HCT116 (cell line): Measurements from ENCODE around the gene MOB3B. TPM values are rescaled to one million over a fixed set of nuclear protein-coding genes. Genes with fewer than 3 reads are reported as not detected.

Experiments
- ATAC-seq: fragments of 200-7000 bp; cut with Tn5 transposase; 2 replicates; pipeline ENCODE4 v1.9.1; 2020; ENCODE audit warnings: mild to moderate bottlenecking, moderate library complexity
- BruUV-seq: library from RNA; stranded (reverse); fragments of 400-500 nt; replicated peaks from 2 replicates; lab custom pipeline; 2021; lab: Mats Ljungman, UMichigan
- CTCF ChIA-PET: fragments of 300-600 bp; sonication (Branson Sonifier 250); formaldehyde crosslinking; loops from one replicate; lab custom pipeline; 2021; ENCODE audit warnings: antibody characterized with exemption; lab: Charles Lee
- POLR2A ChIA-PET: fragments of 300-600, 350-600 bp; sonication (Branson Sonifier 250); formaldehyde crosslinking; loops from one replicate; lab custom pipeline; 2021; ENCODE audit warnings: antibody characterized with exemption; lab: Charles Lee
- RAD21 ChIA-PET, 2 experiments: fragments of 300-600 bp; sonication (Branson Sonifier 250); formaldehyde crosslinking; loops; one replicate each; lab custom pipeline; 2023; ENCODE audit warnings: low total read pairs in 2 of 2; ENCODE audit not compliant: uncharacterized antibody in 2 of 2, unreplicated experiment in 2 of 2, low non-redundant PET in 1 of 2; lab: Charles Lee
- DNase-seq: peaks from one replicate; pipeline ENCODE4 v3.0.0-alpha.2; 2010; ENCODE audit warnings: low read depth, low spot score
- H2AFZ ChIP-seq: fragments of 200-600 bp; shearing (Covaris generic), sonication (generic); 2 replicates; pipeline ENCODE4 v1.6.1; 2017; ENCODE audit warnings: low read depth, mixed run types, mixed read lengths, antibody characterized with exemption, low read length; ENCODE audit not compliant: poor library complexity, severe bottlenecking
- H3K27ac ChIP-seq: 2 replicates; pipeline ENCODE4 v1.5.1; 2012; ENCODE audit warnings: low read depth, low read length
- H3K27me3 ChIP-seq: fragments of 200-600 bp; sonication (generic); 2 replicates; pipeline ENCODE4 v1.6.1; 2016; ENCODE audit warnings: mixed run types, low read length, mixed read lengths; ENCODE audit not compliant: insufficient read depth
- H3K36me3 ChIP-seq, 2 experiments: fragments of 200-500 bp in 1 of 2; fragments of 200-600 bp in 1 of 2; sonication (Bioruptor generic) in 1 of 2; sonication (generic) in 1 of 2; 2 replicates each; pipeline versions ENCODE4 v1.5.1 to v1.6.1; 2014 to 2016; ENCODE audit warnings: low read length in 2 of 2, inconsistent platforms in 1 of 2, mixed read lengths in 1 of 2, mixed run types in 1 of 2; ENCODE audit not compliant: insufficient read depth in 2 of 2, control insufficient read depth in 1 of 2
- H3K4me1 ChIP-seq, 2 experiments: fragments of 200-600 bp in 1 of 2; sonication (generic) in 1 of 2; 2 replicates each; pipeline versions ENCODE4 v1.5.1 to v1.6.1; 2012 to 2017; ENCODE audit warnings: low read length in 2 of 2, inconsistent platforms in 1 of 2, mild to moderate bottlenecking in 1 of 2, mixed read lengths in 1 of 2, mixed run types in 1 of 2, moderate library complexity in 1 of 2; ENCODE audit not compliant: insufficient read depth in 2 of 2, control insufficient read depth in 1 of 2
- H3K4me2 ChIP-seq: fragments of 200-600 bp; sonication (generic); 2 replicates; pipeline ENCODE4 v1.6.1; 2017; ENCODE audit warnings: mixed run types, low read length, mixed read lengths
- H3K4me3 ChIP-seq, 2 experiments: fragments of 200-600 bp in 1 of 2; sonication (generic) in 1 of 2; replicated peaks in 1 of 2; 2 replicates each; pipeline ENCODE4 v1.5.1; 2011 to 2016; ENCODE audit warnings: low read length in 2 of 2, control low read depth in 1 of 2, low read depth in 1 of 2, mild to moderate bottlenecking in 1 of 2, mixed read lengths in 1 of 2, mixed run types in 1 of 2
- H3K79me2 ChIP-seq: fragments of 200-600 bp; sonication (generic); 2 replicates; pipeline ENCODE4 v1.6.1; 2017; ENCODE audit warnings: mild to moderate bottlenecking, mixed run types, low read length, moderate library complexity, mixed read lengths; ENCODE audit not compliant: insufficient read depth
- H3K9ac ChIP-seq: fragments of 200-600 bp; sonication (generic); 2 replicates; pipeline ENCODE4 v1.6.1; 2016; ENCODE audit warnings: low read length, mixed read lengths
- H3K9me2 ChIP-seq: fragments of 200-600 bp; sonication (generic), shearing (Covaris generic); 2 replicates; pipeline ENCODE4 v1.6.1; 2017; ENCODE audit warnings: mixed run types, mild to moderate bottlenecking, moderate library complexity; ENCODE audit not compliant: insufficient read depth
- H3K9me3 ChIP-seq, 2 experiments: fragments of 200-500 bp in 1 of 2; fragments of 200-600 bp in 1 of 2; sonication (Bioruptor generic) in 1 of 2; sonication (generic) in 1 of 2; 2 replicates each; pipeline ENCODE4 v1.6.1; 2014 to 2017; ENCODE audit warnings: low read length in 2 of 2, mixed read lengths in 2 of 2, inconsistent platforms in 1 of 2, low read depth in 1 of 2, mild to moderate bottlenecking in 1 of 2, mixed run types in 1 of 2, moderate library complexity in 1 of 2; ENCODE audit not compliant: control insufficient read depth in 1 of 2, insufficient read depth in 1 of 2
- H4K20me1 ChIP-seq: fragments of 200-600 bp; sonication (generic), shearing (Covaris generic); 2 replicates; pipeline ENCODE4 v1.6.1; 2017; ENCODE audit warnings: mixed run types, mild to moderate bottlenecking, moderate library complexity; ENCODE audit not compliant: insufficient read depth
- CEBPB ChIP-seq: IDR thresholded peaks from 2 replicates; pipeline ENCODE4 v1.6.1; 2012; ENCODE audit warnings: low read depth
- CTCF ChIP-seq, 3 experiments: fragments of 200-600 bp in 1 of 3; sonication (generic) in 1 of 3; IDR thresholded peaks in 2 of 3; conservative IDR thresholded peaks in 1 of 3; 2 replicates each; pipeline ENCODE4 v1.5.1; 2012 to 2017; ENCODE audit warnings: low read depth in 2 of 3, low read length in 2 of 3, antibody characterized with exemption in 1 of 3, borderline replicate concordance in 1 of 3, control low read depth in 1 of 3, mild to moderate bottlenecking in 1 of 3, mixed read lengths in 1 of 3, mixed run types in 1 of 3, moderate library complexity in 1 of 3; ENCODE audit not compliant: insufficient read depth in 1 of 3
- EZH2phosphoT487 ChIP-seq: fragments of 200-600 bp; IDR thresholded peaks from 2 replicates; pipeline ENCODE4 v1.6.1; 2018; ENCODE audit warnings: antibody characterized with exemption, borderline replicate concordance
- POLR2AphosphoS5 ChIP-seq: IDR thresholded peaks from 2 replicates; pipeline ENCODE4 v1.6.1; 2011; ENCODE audit warnings: mild to moderate bottlenecking, low read depth, low read length, moderate library complexity
- REST ChIP-seq: IDR thresholded peaks from 2 replicates; pipeline ENCODE4 v1.6.1; 2012; ENCODE audit warnings: low read depth
- SP1 ChIP-seq: IDR thresholded peaks from 2 replicates; pipeline ENCODE4 v1.6.1; 2012; ENCODE audit warnings: low read depth
- TCF7L2 ChIP-seq: IDR thresholded peaks from 2 replicates; pipeline ENCODE4 v1.7.0; 2011; ENCODE audit warnings: borderline replicate concordance, inconsistent platforms; ENCODE audit not compliant: insufficient read depth, insufficient read length; ENCODE audit errors: extremely low read depth
- YY1 ChIP-seq: IDR thresholded peaks from 2 replicates; pipeline ENCODE4 v1.6.1; 2011; ENCODE audit warnings: low read length, low read depth, moderate library complexity, mild to moderate bottlenecking; ENCODE audit not compliant: insufficient replicate concordance; ENCODE audit errors: extremely low read depth
- intact Hi-C: fragments of 100-400 bp; cut with micrococcal nuclease; formaldehyde crosslinking; loops from 2 replicates; pipeline ENCODE4 v1.10.0; 2022
- total RNA-seq: library from RNA; stranded (reverse); gene quantifications from one replicate; pipeline ENCODE4 v1.2.1, GENCODE V29; 2021; ENCODE audit not compliant: unreplicated experiment

Gene MOB3B
- total RNA-seq, 1 experiment from 2014 or later: 1.2 TPM

- ChIA-PET POLR2A (no interaction called here), RAD21 (no interaction called here)
- Histone ChIP-seq H3K9me2 (no peaks in the 10 kb centered on the region), H4K20me1 (no peaks in the 10 kb centered on the region), H3K9me3 (no peaks in the 10 kb centered on the region), H3K4me3 (no peak overlapping the region)
- no TSS peak for BruUV-seq
- intact Hi-C loops: no loop called here
- TF ChIP-seq REST (no peak), YY1 (no peak), POLR2AphosphoS5 (no peak), CEBPB (no peak), TCF7L2 (no peak), SP1 (no peak), CTCF (IDR thresholded peaks at IDR 0.05 in 2 of 3, conservative IDR thresholded peaks at IDR 0.05 in 1 of 3; ENCODE audit: borderline replicate concordance in 1 of 3, insufficient read depth in 1 of 3, low read depth in 2 of 3, low read length in 2 of 3) (peak in 2 of 3 experiments; percentile 17 to 26; a peak in 1 of 6 replicates), EZH2phosphoT487 (no peak)
- TF ChIP-seq, all 23 proteins: peak for 1
- H3K79me2 ChIP-seq: no peaks in the 10 kb centered on the region
- H3K27ac ChIP-seq: no peak overlapping the region
- no peaks in the 10 kb centered on the region; a peak in 1 of 4 replicates for H3K36me3 ChIP-seq
- ATAC-seq: peak; percentile 78
- DNase-seq: no peak
- CTCF ChIA-PET: no interaction called here
- H3K9ac ChIP-seq: no peak overlapping the region
- no peak overlapping the region for H2AFZ ChIP-seq
- no peaks in the 10 kb centered on the region for H3K27me3 ChIP-seq
- no peaks in the 10 kb centered on the region for H3K4me1 ChIP-seq
- no peak overlapping the region for H3K4me2 ChIP-seq
These were observed 6.1 kb upstream of the MOB3B start for GRCh38 chr9:27535701-27536118.
